ENCODE data around the gene KCTD4. TPM values are rescaled to one million over a fixed set of nuclear protein-coding genes. Genes with fewer than 3 reads are reported as not detected.

The KCTD4 gene
- total RNA-seq, 2 experiments from 2014 or later, result not detected

GRCh38 chr13:45162821-45163220, 38.0 kb downstream of the KCTD4 start:
- peaks cover 22% of the 10 kb centered on the region for H3K36me3 Mint-ChIP-seq
- H3K27ac Mint-ChIP-seq, result no peak overlapping the region
- peaks cover 8% of the 10 kb centered on the region for H3K9me3 Mint-ChIP-seq
- ChIA-PET POLR2A (no interaction called here), CTCF (no interaction called here)
- no peak overlapping the region for H3K4me3 Mint-ChIP-seq
- no peaks in the 10 kb centered on the region for H3K27me3 Mint-ChIP-seq
- DNase-seq, result no peak
- intact Hi-C loops (cut with micrococcal nuclease), result no loop called here
- H3K4me1 Mint-ChIP-seq (ENCODE audit: low read depth), result peaks cover 3% of the 10 kb centered on the region

- no peak for DNase-seq
- H3K27me3 Mint-ChIP-seq, result no peaks in the 10 kb centered on the region
- H3K9me3 Mint-ChIP-seq, result peaks cover 10% of the 10 kb centered on the region
- CTCF ChIA-PET, result no interaction called here
- peaks cover 3% of the 10 kb centered on the region for H3K4me1 Mint-ChIP-seq (ENCODE audit: low read depth)
- H3K36me3 Mint-ChIP-seq, result peaks cover 27% of the 10 kb centered on the region
- POLR2A ChIA-PET, result no interaction called here
- intact Hi-C loops (cut with micrococcal nuclease), result no loop called here
- no peak overlapping the region for H3K4me3 Mint-ChIP-seq
- no peak overlapping the region for H3K27ac Mint-ChIP-seq
Measured at GRCh38 chr13:45162194-45162593, 38.7 kb downstream of the KCTD4 start.

GRCh38 chr13:45156565-45157361, 44.1 kb downstream of the KCTD4 start:
- H3K36me3 Mint-ChIP-seq, result peaks cover 46% of the 10 kb centered on the region
- no peaks in the 10 kb centered on the region for H3K4me1 Mint-ChIP-seq (ENCODE audit: low read depth)
- POLR2A ChIA-PET, result interaction anchor here (1.9 kb wide), 1 partner anchor 11 kb away, joined by 4 read pairs; no protein-coding TSS in a partner anchor
- peaks cover 10% of the 10 kb centered on the region for H3K9me3 Mint-ChIP-seq
- H3K4me3 Mint-ChIP-seq, result no peak overlapping the region
- intact Hi-C loops (cut with micrococcal nuclease), result no loop called here
- no peaks in the 10 kb centered on the region for H3K27me3 Mint-ChIP-seq
- DNase-seq, result no peak
- CTCF ChIA-PET, result no interaction called here
- H3K27ac Mint-ChIP-seq, result no peak overlapping the region

GRCh38 chr13:45149964-45150363, 50.9 kb downstream of the KCTD4 start:
- no peak overlapping the region for H3K27ac Mint-ChIP-seq
- H3K4me1 Mint-ChIP-seq (ENCODE audit: low read depth), result peaks cover 8% of the 10 kb centered on the region
- H3K4me3 Mint-ChIP-seq, result no peak overlapping the region
- no peaks in the 10 kb centered on the region for H3K9me3 Mint-ChIP-seq
- DNase-seq, result no peak
- H3K36me3 Mint-ChIP-seq, result peaks cover 14% of the 10 kb centered on the region
- ChIA-PET CTCF (no interaction called here), POLR2A (no interaction called here)
- H3K27me3 Mint-ChIP-seq, result no peaks in the 10 kb centered on the region
- intact Hi-C loops (cut with micrococcal nuclease), result no loop called here

GRCh38 chr13:45143346-45143751, 57.5 kb downstream of the KCTD4 start:
- Mint-ChIP-seq H3K27ac (no peak overlapping the region), H3K4me1 (ENCODE audit: low read depth) (peaks cover 8% of the 10 kb centered on the region), H3K4me3 (no peak overlapping the region), H3K9me3 (no peaks in the 10 kb centered on the region), H3K36me3 (peaks cover 6% of the 10 kb centered on the region), H3K27me3 (no peaks in the 10 kb centered on the region)
- ChIA-PET CTCF (no interaction called here), POLR2A (no interaction called here)
- intact Hi-C loops (cut with micrococcal nuclease), result no loop called here
- no peak for DNase-seq

Other genes starting within 250 kb of the KCTD4 start
- gene NUFIP1, start 211.6 kb downstream of the KCTD4 start, total RNA-seq, result 1 to 10 TPM; 9.3 to 9.5 TPM
- gene GPALPP1, start 211.5 kb downstream of the KCTD4 start, total RNA-seq, result 10 to 100 TPM; 30.1 to 32.7 TPM
- 10 to 100 TPM; 25.4 to 26.0 TPM for gene GTF2F2, start 80.5 kb downstream of the KCTD4 start, total RNA-seq
- 1,000 to 10,000 TPM; 3,227 to 3,264 TPM for gene TPT1, start 140.1 kb upstream of the KCTD4 start, total RNA-seq
- gene SLC25A30, start 217.3 kb upstream of the KCTD4 start, total RNA-seq, result 10 to 100 TPM; 14.6 to 15.3 TPM